Activated CD4-positive, alpha-beta T cell treated with anti-CD3 and anti-CD28 coated beads, Interleukin-2, amount 10 ng/mL, durations not matched to agents 7 days and 5 days (primary cell): ENCODE measurements around the gene CMBL. TPM values are rescaled to one million over a fixed set of nuclear protein-coding genes. Genes with fewer than 3 reads are reported as not detected.
A peak's percentile ranks its signal among the peaks of the same experiment; 100 is the strongest.

Experiments
- CTCF ChIA-PET: fragments of 350-600 bp; sonication (Branson Sonifier 250); formaldehyde crosslinking; loops from one replicate; lab custom pipeline; 2021; ENCODE audit warnings: antibody characterized with exemption; lab: Charles Lee
- POLR2A ChIA-PET: fragments of 350-600 bp; sonication (Branson Sonifier 250); formaldehyde crosslinking; loops from one replicate; lab custom pipeline; 2021; ENCODE audit warnings: antibody characterized with exemption; lab: Charles Lee
- DNase-seq: peaks from one replicate; pipeline ENCODE4 v3.0.0-alpha.2; 2020
- H3K27ac Mint-ChIP-seq: one replicate; pipeline ENCODE4 v1.8.0; 2021; ENCODE audit warnings: mild to moderate bottlenecking, moderate library complexity, mixed read lengths
- H3K27me3 Mint-ChIP-seq: one replicate; pipeline ENCODE4 v1.8.0; 2021; ENCODE audit warnings: mixed read lengths
- H3K36me3 Mint-ChIP-seq: one replicate; pipeline ENCODE4 v1.8.0; 2021; ENCODE audit warnings: low read depth, mixed read lengths
- H3K4me1 Mint-ChIP-seq: one replicate; pipeline ENCODE4 v1.8.0; 2021; ENCODE audit warnings: mixed read lengths
- H3K4me3 Mint-ChIP-seq: one replicate; pipeline ENCODE4 v1.8.0; 2021; ENCODE audit warnings: mild to moderate bottlenecking, moderate library complexity, mixed read lengths
- H3K9me3 Mint-ChIP-seq: one replicate; pipeline ENCODE4 v1.8.0; 2021; ENCODE audit warnings: mixed read lengths
- total RNA-seq, 2 experiments: library from RNA; stranded (reverse); gene quantifications; one replicate each; pipeline ENCODE4 v1.2.3, GENCODE V29; 2021

The CMBL gene
- total RNA-seq, 2 experiments from 2014 or later, result 0.64 to 1.4 TPM

DNA sequence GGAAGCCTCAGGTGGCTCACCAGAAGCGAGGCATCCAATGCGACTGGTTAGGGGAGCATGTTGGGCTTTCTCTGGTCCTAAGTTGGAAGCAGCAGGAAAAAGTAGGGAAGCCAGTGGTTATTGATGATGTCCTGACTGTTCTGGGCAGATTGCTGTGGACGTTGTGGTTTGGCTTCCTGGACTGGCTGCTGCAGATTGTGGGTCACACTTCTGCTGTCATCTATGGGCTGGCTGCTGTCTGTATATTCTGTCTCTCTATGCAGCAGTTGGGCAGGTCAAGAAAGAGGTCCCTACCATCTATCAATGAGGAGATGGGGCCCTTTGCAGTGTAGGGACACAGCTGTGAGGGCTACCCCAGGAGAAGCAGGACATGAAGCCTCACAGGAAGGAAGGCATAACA is 32.3 kb upstream of the CMBL start:
- H3K9me3 Mint-ChIP-seq, result no peaks in the 10 kb centered on the region
- POLR2A ChIA-PET, result no interaction called here
- CTCF ChIA-PET, result no interaction called here
- peaks cover 4% of the 10 kb centered on the region for H3K27me3 Mint-ChIP-seq
- no peak overlapping the region for H3K4me3 Mint-ChIP-seq
- no peak for DNase-seq
- H3K4me1 Mint-ChIP-seq, result no peaks in the 10 kb centered on the region
- no peaks in the 10 kb centered on the region for H3K36me3 Mint-ChIP-seq
- H3K27ac Mint-ChIP-seq, result no peak overlapping the region

DNA sequence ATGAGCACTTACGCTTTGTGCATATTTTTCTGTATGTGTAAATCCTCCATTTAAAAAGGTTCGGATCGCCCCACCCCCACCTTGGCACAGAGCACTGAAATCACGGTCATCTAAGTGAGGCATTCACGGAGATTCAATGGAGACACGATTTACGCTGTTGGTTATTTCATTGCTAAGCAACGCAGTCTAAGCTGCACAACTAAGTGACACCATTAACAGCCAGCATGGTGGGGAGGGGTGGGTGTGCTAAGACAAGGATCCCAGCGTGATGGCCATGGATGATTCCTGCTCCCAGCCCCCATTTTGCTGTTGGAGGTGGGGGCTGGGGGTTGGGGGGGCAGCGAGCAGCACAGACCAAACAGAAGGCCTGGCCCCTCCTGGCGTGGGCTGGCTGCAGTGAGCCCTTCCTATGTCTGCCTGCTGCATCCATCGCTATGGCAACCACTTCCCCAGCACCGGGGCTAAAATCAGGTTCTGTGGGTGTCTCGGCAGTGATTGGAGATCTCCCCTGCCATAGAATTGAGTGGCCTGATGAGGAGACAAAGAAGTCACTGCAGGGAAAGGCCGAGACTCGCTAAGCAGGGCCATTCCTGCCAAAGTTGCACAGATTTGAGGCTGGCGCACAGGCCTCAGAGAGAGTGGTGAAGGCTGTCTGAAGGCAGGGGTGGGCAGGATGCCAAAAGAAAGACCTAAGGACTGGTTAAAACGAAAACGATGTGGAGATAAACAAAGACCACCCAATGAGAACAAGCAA is 31.5 kb upstream of the CMBL start:
- no peak for DNase-seq
- Mint-ChIP-seq H3K27ac (no peak overlapping the region), H3K4me1 (no peaks in the 10 kb centered on the region), H3K9me3 (no peaks in the 10 kb centered on the region), H3K4me3 (no peak overlapping the region), H3K36me3 (no peaks in the 10 kb centered on the region), H3K27me3 (peaks cover 12% of the 10 kb centered on the region)
- POLR2A ChIA-PET, result no interaction called here
- CTCF ChIA-PET, result no interaction called here

DNA sequence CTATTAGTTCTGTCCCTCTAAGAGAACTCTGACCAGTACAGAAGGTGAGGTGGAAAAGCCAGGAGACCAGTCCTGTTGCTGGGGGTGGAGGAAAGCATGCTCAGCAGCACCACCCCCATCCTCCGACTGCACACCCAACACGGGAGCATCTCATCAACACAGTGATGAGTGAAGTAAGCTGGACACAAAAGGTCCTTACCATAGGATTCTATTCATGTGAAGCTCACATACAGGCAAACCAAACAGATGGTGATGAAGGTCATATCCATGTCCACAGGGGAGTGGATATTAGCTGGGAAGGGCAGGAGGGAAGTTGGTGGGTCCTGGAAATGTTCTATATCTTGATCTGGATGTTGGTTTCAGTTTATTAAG is 31.0 kb upstream of the CMBL start:
- H3K36me3 Mint-ChIP-seq, result no peaks in the 10 kb centered on the region
- H3K4me1 Mint-ChIP-seq, result no peaks in the 10 kb centered on the region
- ChIA-PET POLR2A (no interaction called here), CTCF (no interaction called here)
- H3K27ac Mint-ChIP-seq, result no peak overlapping the region
- DNase-seq, result no peak
- H3K4me3 Mint-ChIP-seq, result no peak overlapping the region
- H3K9me3 Mint-ChIP-seq, result no peaks in the 10 kb centered on the region
- peaks cover 12% of the 10 kb centered on the region for H3K27me3 Mint-ChIP-seq

DNA sequence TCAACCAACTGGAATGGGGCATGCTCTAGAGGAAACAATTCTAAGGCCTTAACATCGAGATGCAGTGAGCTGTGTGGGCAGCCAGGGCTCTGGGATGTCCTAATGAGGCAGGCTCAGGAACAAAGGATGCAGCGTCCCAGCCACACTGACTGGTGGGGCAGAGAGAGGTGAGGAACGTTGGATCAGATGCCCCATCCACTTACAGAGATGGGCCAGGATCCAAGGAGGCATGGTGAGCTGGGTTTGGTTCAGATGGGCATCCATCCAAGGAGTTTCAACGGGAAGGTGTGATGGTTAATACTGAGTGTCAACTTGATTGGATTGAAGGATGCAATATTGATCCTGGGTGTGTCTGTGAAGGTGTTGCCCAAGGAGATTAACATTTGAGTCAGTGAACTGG is 30.3 kb upstream of the CMBL start:
- no peak overlapping the region for H3K27ac Mint-ChIP-seq
- no peaks in the 10 kb centered on the region for H3K36me3 Mint-ChIP-seq
- no peak for DNase-seq
- ChIA-PET CTCF (no interaction called here), POLR2A (no interaction called here)
- H3K4me3 Mint-ChIP-seq, result no peak overlapping the region
- no peaks in the 10 kb centered on the region for H3K9me3 Mint-ChIP-seq
- peaks cover 4% of the 10 kb centered on the region for H3K4me1 Mint-ChIP-seq
- peaks cover 18% of the 10 kb centered on the region for H3K27me3 Mint-ChIP-seq

DNA sequence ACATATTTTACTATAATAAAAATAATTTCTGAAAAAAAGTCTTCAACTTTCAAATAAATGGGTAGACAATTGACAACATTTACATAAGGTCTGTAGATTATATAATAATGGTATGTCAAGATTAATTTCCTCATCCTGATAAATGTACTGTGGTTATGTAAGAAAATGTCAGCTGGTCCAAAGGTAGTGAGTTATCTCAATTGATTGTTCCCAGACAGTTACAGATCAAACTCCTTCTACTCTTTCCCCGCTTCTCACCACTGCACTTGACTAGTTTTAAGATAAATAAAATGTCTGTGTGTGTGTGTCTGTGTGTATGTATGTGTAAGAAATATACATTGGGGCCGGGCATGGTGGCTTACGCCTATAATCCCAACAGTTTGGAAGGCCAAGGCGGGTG is 29.4 kb upstream of the CMBL start:
- ChIA-PET POLR2A (no interaction called here), CTCF (interaction anchor here (0.7 kb wide), 1 partner anchor 1301 kb away, joined by 4 read pairs; no protein-coding TSS in a partner anchor)
- Mint-ChIP-seq H3K27ac (no peak overlapping the region), H3K9me3 (no peaks in the 10 kb centered on the region), H3K4me1 (peaks cover 5% of the 10 kb centered on the region), H3K36me3 (no peaks in the 10 kb centered on the region), H3K27me3 (peaks cover 25% of the 10 kb centered on the region), H3K4me3 (no peak overlapping the region)
- DNase-seq, result no peak

DNA sequence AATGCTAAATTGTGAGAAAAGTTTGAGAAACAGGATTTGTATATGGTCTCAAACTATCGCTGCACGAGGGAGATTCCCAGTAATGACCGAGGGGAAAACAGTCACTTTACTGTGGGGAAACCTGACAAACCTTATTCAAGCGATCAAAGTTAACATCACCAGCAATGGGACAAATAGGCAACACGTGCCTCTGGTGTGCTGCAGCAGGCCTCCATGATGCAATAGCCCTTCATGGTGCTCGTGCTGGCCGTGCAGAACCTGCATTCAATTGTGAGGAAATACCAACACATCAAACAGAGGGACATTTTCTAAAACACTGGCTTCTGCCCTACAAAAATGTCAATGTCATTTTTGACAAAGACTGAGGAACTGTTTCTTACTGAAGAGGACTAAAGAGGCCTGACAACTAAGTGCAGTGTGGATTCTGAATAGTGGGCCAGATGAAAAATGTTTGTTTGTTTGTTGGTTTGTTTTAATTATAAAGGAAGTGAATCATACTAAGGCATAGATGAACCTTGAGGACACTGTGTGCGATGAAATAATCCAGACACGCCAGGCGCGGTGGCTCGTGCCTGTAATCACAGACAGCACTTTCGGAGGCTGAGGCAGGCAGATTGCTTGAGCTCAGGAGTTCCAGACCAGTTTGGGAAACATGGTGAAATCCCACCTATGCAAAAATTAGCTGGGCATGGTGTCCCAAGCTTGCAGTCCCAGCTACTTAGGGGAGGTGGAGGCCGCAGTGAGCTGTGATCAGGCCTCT is 28.2 kb upstream of the CMBL start:
- no peak for DNase-seq
- peaks cover 38% of the 10 kb centered on the region for H3K27me3 Mint-ChIP-seq
- no peaks in the 10 kb centered on the region for H3K9me3 Mint-ChIP-seq
- H3K36me3 Mint-ChIP-seq, result no peaks in the 10 kb centered on the region
- peaks cover 6% of the 10 kb centered on the region for H3K4me1 Mint-ChIP-seq
- no peak overlapping the region for H3K27ac Mint-ChIP-seq
- CTCF ChIA-PET, result interaction anchor here (1.2 kb wide), 1 partner anchor 32 kb away, joined by 3 read pairs; no protein-coding TSS in a partner anchor
- POLR2A ChIA-PET, result no interaction called here
- no peak overlapping the region for H3K4me3 Mint-ChIP-seq

DNA sequence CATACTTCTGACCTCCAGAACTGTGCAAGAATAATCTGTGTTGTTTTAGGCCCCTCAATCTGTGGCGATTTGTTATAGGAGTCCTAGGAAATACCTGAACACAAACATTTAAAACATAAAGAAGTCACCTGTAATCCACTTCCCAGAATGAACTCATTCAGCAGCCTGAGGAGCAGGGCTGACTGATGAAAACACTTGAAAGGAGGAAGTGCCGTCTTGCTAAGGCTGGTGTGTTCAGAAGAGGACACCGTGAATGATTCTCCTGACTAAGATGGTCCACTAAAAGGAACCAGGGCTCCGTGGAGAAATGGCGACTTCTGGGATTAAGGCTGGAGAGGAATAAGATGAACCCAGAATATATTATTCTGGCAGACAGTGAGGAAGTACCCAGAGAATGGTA is 27.1 kb upstream of the CMBL start:
- Mint-ChIP-seq H3K4me3 (no peak overlapping the region), H3K9me3 (no peaks in the 10 kb centered on the region), H3K36me3 (no peaks in the 10 kb centered on the region), H3K27me3 (peaks cover 44% of the 10 kb centered on the region), H3K27ac (no peak overlapping the region), H3K4me1 (peaks cover 6% of the 10 kb centered on the region)
- CTCF ChIA-PET, result interaction anchor here (0.9 kb wide), 1 partner anchor 22 kb away, joined by 3 read pairs; no protein-coding TSS in a partner anchor
- DNase-seq, result no peak
- POLR2A ChIA-PET, result no interaction called here

DNA sequence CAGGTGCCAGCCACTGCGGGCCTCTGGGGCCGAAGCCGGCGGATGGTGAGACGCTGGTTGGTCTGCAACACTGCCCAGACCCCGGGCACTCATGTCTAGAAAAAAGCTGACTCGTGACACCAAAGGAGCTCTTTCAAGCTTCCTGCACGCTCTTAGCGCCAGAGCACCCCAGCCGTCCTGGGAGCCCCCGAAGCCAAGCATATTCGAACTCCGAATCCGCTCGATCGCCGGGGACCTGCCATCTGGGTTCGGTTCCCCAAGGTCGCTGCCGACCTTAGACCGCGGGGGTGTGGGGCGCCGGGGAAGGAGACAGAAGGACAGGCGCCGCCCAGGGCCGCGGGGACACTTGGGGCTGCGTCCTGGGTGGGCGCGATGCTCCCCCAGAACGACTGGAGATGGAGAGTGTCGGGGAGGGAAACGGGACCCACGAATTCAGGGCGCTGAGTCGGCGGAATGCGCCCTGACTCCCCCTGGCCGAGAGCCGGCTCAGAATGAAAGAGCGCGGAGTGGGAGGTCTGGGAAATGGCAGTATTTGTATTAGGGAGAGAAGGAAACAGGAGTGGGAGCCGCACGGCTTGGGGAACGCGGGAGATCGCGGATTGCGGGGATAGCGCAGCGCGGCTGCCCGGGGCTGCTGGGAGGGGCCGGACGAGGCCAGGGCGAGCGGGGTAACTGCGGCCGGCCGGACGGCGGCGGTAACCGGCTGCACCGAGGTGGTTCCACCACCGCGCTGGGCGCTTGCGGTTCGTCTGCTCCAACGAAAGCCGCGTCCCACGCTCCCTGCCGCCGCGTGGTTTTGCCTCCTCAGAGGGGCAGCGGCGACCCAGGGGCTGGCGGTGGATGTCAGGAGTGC is 25.7 kb upstream of the CMBL start:
- Mint-ChIP-seq H3K9me3 (no peaks in the 10 kb centered on the region), H3K4me3 (peak overlapping the region; percentile 68), H3K27me3 (peaks cover 44% of the 10 kb centered on the region), H3K36me3 (no peaks in the 10 kb centered on the region), H3K4me1 (peaks cover 6% of the 10 kb centered on the region), H3K27ac (no peak overlapping the region)
- CTCF ChIA-PET, result interaction anchor here (0.9 kb wide), 1 partner anchor 21 kb away, joined by 3 read pairs; no protein-coding TSS in a partner anchor
- POLR2A ChIA-PET, result no interaction called here
- no peak for DNase-seq

DNA sequence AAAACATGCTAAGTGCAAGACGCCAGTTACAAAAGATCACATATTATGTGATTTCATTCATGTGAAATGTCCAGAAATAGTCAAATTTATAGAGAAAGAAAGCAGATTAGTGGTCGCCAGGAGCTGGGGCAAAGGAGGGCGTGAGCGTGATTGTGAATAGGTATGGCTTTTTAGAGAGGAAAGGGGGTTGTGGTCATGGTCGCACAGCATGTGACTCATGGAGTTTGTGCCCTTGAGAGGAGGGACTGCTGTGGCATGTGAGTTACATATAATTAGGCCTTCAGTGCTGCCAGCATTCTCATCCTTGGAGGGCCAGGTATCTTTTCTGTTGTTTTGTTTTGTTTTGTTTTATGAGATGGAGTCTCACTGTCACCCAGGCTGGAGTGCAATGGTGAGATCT is 24.6 kb upstream of the CMBL start:
- CTCF ChIA-PET, result no interaction called here
- no peak overlapping the region for H3K27ac Mint-ChIP-seq
- no peaks in the 10 kb centered on the region for H3K36me3 Mint-ChIP-seq
- H3K9me3 Mint-ChIP-seq, result no peaks in the 10 kb centered on the region
- POLR2A ChIA-PET, result no interaction called here
- peaks cover 47% of the 10 kb centered on the region for H3K27me3 Mint-ChIP-seq
- no peak overlapping the region for H3K4me3 Mint-ChIP-seq
- H3K4me1 Mint-ChIP-seq, result peaks cover 8% of the 10 kb centered on the region
- no peak for DNase-seq

DNA sequence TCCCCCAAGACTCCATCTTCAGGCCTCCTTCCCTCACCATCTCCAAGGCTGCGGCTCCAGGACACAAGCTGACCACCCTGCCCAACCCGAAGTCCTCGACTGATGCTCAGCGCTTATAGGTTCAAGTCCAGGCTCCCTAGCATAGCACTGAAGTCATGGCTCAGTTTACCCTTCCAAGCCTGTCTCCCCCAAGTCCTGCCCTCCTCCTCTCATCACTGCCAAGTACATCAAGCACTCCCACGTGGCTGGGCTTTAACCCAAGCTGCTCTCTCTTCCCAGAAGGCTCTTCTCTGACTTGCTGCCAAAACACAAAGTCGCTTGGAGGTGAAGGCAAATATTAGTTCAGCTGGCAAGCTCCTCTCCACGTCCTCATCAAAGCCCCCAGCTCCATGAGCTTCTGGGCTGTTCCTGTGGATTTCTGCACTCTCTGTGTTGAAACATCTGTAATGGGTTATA is 23.7 kb upstream of the CMBL start:
- Mint-ChIP-seq H3K27me3 (peaks cover 47% of the 10 kb centered on the region), H3K27ac (no peak overlapping the region), H3K4me1 (peaks cover 8% of the 10 kb centered on the region), H3K9me3 (no peaks in the 10 kb centered on the region), H3K4me3 (no peak overlapping the region), H3K36me3 (no peaks in the 10 kb centered on the region)
- ChIA-PET POLR2A (no interaction called here), CTCF (interaction anchor here (0.9 to 1.1 kb wide), 2 partner anchors 26 to 48 kb away, joined by 3 read pairs; no protein-coding TSS in a partner anchor)
- no peak for DNase-seq

DNA sequence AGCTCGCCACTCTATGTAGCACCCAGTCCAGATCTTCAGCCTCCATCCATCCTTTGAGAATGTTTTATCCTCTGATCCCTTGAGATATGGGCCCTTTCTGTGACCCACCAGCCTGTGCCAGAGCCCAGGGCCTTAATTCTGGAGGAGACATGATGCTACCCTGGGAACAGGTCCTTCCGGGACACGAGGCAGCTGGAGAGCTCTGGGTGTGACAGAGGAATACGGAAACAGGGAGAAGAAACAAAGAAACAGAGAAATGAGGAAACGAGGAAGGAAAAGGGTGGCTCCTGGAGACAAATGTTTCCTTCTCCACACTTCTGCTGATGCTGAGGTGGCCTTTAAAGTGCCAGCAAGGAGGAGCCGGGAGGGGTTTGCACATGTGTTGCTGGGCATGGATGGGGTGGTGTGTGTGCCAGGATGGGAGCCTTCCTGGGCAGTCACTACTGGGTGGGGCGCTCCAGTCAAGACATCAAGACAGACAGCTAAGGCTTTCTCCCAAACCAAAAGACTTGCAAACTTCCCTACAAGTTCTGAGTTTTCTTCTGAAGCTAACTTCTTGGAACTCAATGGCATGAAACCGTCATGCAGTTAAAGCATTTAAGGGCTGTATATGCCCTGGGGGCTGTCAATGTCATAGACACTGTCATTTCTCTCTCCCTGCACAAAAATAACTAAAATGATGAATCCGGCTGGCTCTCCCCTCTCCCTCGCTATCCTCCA is 23.0 kb upstream of the CMBL start:
- DNase-seq, result no peak
- Mint-ChIP-seq H3K4me1 (peaks cover 8% of the 10 kb centered on the region), H3K27me3 (peaks cover 44% of the 10 kb centered on the region), H3K36me3 (no peaks in the 10 kb centered on the region), H3K9me3 (no peaks in the 10 kb centered on the region), H3K4me3 (no peak overlapping the region), H3K27ac (no peak overlapping the region)
- POLR2A ChIA-PET, result no interaction called here
- CTCF ChIA-PET, result interaction anchor here (0.9 to 1.6 kb wide), 5 partner anchors 18 to 47 kb away, joined by 3 to 4 read pairs (median 3); no protein-coding TSS in a partner anchor
